ENCODE data around the gene LGALS8. TPM values are rescaled to one million over a fixed set of nuclear protein-coding genes. Genes with fewer than 3 reads are reported as not detected.

The LGALS8 gene
- total and polyA plus RNA-seq, 11 donors: 45.3 to 114 (median 91.4) TPM

DNA sequence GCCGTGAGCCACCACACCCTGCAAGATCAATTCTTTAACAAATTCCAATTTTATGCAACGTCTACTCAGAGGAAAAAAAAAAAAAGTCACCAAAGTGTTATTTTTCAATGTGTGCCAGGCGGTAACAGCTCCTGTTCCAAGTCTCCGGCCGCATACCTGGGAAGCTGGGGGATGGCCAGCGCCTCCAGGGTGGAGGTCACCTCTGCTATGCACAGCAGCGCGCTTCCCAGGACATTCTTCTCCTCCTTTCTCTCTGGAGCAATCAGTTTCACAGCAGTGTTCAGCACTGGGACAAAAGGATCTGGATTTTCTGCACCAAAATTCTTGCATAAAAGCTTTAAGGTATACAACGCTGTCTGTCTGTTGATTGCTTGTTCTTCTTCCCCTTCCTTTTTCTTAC is 34.3 kb downstream of the LGALS8 start:
- TF ChIP-seq, protein P1, sequence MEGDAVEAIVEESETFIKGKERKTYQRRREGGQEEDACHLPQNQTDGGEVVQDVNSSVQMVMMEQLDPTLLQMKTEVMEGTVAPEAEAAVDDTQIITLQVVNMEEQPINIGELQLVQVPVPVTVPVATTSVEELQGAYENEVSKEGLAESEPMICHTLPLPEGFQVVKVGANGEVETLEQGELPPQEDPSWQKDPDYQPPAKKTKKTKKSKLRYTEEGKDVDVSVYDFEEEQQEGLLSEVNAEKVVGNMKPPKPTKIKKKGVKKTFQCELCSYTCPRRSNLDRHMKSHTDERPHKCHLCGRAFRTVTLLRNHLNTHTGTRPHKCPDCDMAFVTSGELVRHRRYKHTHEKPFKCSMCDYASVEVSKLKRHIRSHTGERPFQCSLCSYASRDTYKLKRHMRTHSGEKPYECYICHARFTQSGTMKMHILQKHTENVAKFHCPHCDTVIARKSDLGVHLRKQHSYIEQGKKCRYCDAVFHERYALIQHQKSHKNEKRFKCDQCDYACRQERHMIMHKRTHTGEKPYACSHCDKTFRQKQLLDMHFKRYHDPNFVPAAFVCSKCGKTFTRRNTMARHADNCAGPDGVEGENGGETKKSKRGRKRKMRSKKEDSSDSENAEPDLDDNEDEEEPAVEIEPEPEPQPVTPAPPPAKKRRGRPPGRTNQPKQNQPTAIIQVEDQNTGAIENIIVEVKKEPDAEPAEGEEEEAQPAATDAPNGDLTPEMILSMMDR (IDR thresholded peaks at IDR 0.05): no peak
- intact Hi-C loops (cut with DNase I): no loop called here
- H3K27me3 ChIP-seq: no peaks in the 10 kb centered on the region
- no peak overlapping the region for H3K4me3 ChIP-seq
- no peak overlapping the region for H3K27ac ChIP-seq
- no peaks in the 10 kb centered on the region for H3K4me1 ChIP-seq
- peaks cover 0 to 100% (median 95%) of the 10 kb centered on the region in 9 donors for H3K36me3 ChIP-seq
- no peak for DNase-seq
- H3K9me3 ChIP-seq: no peaks in the 10 kb centered on the region
- ATAC-seq: no peak
- WGBS, 4 donors: 83 to 92% (median 89%) methylated on average over 9 of the region's 9 CpGs

DNA sequence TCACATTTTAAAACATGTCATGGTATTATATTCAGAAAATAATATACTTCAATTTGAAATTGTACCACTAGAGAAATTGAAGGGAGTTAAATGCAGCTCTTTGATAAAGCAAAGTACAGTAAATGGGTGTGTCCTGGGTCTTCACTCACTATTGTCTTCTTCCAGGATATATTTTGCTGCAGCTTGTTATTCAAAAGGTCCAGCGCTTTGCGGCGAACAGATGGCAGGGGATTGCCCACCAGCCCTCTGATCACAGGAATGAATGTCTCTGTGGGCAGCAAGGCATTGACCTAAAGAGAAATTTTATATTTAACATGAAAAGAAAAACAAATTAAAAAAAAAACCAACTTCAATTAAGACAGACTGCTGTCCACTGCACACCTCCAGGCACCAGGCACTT is 35.1 kb downstream of the LGALS8 start:
- H3K4me1 ChIP-seq: no peaks in the 10 kb centered on the region
- ATAC-seq (no peak), DNase-seq (no peak)
- H3K36me3 ChIP-seq: peaks cover 0 to 100% (median 95%) of the 10 kb centered on the region in 9 donors
- H3K9me3 ChIP-seq: no peaks in the 10 kb centered on the region
- H3K4me3 ChIP-seq: no peak overlapping the region
- H3K27me3 ChIP-seq: no peaks in the 10 kb centered on the region
- intact Hi-C loops (cut with DNase I): no loop called here
- H3K27ac ChIP-seq: no peak overlapping the region
- 93 to 98% (median 97%) methylated on average over 3 of the region's 3 CpGs for WGBS, 4 donors
- TF ChIP-seq, protein P1 (IDR thresholded peaks at IDR 0.05): no peak
- no peak for TF ChIP-seq POLR2A (IDR thresholded peaks at IDR 0.05)

DNA sequence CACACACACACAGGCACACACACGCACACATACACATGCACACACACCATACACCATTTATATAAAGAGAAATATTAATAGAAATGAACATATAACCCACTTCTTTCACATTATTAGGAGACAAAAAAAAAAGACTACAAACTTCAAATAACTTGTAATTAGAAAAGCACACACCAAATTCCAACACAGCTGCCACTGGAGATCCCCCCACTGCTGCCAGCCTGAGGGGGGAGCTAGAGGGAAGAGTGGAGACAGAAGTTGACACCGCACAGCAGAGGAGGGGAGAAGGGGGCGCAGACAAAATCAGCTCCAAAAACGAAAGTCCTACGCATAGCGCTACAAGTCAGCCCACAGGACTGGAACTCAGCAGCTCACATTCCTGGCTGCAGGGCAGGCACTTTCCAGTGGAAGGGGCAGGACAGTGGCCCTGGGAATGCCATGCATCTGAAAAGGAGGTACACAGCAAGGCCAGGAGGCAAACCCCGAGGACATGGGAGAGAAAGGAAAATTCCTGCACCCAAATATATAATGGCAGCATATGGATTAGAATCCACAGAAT is 36.5 kb downstream of the LGALS8 start:
- no peaks in the 10 kb centered on the region for H3K27me3 ChIP-seq
- peaks cover 0 to 100% (median 95%) of the 10 kb centered on the region in 9 donors for H3K36me3 ChIP-seq
- intact Hi-C loops (cut with DNase I): no loop called here
- no peak overlapping the region for H3K27ac ChIP-seq
- 89 to 94% (median 92%) methylated on average over 7 of the region's 7 CpGs for WGBS, 4 donors
- DNase-seq: no peak
- no peak for ATAC-seq
- H3K4me3 ChIP-seq: no peak overlapping the region
- no peaks in the 10 kb centered on the region for H3K9me3 ChIP-seq
- no peaks in the 10 kb centered on the region for H3K4me1 ChIP-seq
- no peak for TF ChIP-seq POLR2A (IDR thresholded peaks at IDR 0.05)

DNA sequence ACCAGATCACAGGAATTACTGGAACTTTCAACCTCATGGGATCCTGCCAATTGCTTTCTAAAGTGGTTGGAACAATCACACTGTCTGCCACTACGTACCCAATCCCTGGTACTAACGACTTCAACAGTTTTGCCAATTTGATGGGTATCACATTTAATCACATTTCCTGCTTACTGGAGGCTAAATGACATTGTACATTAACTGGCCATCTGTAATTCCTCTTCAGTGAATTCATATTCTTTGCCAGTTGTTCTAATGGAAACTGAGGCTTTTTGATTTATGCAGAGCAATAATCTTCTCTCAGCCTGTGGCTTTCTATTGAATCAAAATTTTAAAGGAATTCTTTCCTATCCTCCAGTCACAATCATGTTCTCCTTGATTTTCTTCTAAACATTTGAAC is 38.2 kb downstream of the LGALS8 start:
- no peak overlapping the region for H3K27ac ChIP-seq
- no peaks in the 10 kb centered on the region for H3K4me1 ChIP-seq
- H3K36me3 ChIP-seq: peaks cover 0 to 100% (median 95%) of the 10 kb centered on the region in 9 donors
- no peak for ATAC-seq
- intact Hi-C loops (cut with DNase I): no loop called here
- WGBS, 4 donors: 74 to 85% (median 79%) methylated on average over 2 of the region's 2 CpGs
- DNase-seq: no peak
- no peak overlapping the region for H3K4me3 ChIP-seq
- H3K9me3 ChIP-seq: no peaks in the 10 kb centered on the region
- TF ChIP-seq, protein P1 (IDR thresholded peaks at IDR 0.05): no peak
- TF ChIP-seq POLR2A (IDR thresholded peaks at IDR 0.05): no peak
- no peaks in the 10 kb centered on the region for H3K27me3 ChIP-seq

DNA sequence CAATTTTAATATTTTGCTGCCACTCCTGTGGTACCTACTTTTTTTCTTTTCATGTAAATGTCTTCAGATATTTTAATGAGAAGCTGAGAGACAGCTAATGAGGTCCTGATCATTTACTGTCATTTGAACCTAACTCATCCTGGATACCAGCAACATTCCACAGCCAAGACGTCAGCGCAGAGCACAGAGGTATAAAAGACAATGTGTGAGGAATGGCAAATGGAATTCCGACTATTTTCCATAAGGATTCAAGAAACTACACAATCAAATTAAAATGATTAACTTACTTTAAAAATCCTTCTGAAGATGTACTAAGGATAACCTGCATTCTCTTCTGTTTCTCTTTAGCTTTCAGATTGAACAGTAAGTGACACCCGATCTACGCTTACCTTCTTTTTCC is 41.7 kb downstream of the LGALS8 start:
- H3K4me1 ChIP-seq: no peaks in the 10 kb centered on the region
- no peak overlapping the region for H3K27ac ChIP-seq
- H3K9me3 ChIP-seq: no peaks in the 10 kb centered on the region
- no peak for DNase-seq
- H3K4me3 ChIP-seq: no peak overlapping the region
- intact Hi-C loops (cut with DNase I): no loop called here
- H3K36me3 ChIP-seq: peaks cover 0 to 100% (median 90%) of the 10 kb centered on the region in 9 donors
- WGBS, 4 donors: 89 to 95% (median 94%) methylated on average over 5 of the region's 5 CpGs
- TF ChIP-seq, protein P1 (IDR thresholded peaks at IDR 0.05): no peak
- TF ChIP-seq POLR2A (IDR thresholded peaks at IDR 0.05): no peak
- no peak for ATAC-seq
- no peaks in the 10 kb centered on the region for H3K27me3 ChIP-seq
